Astrocyte (in vitro differentiated cells and primary cell): ENCODE measurements around the gene CNMD. TPM values are rescaled to one million over a fixed set of nuclear protein-coding genes. Genes with fewer than 3 reads are reported as not detected.
A peak's percentile ranks its signal among the peaks of the same experiment; 100 is the strongest.

Experiments used
- DNase-seq: peaks from one replicate; pipeline ENCODE4 v3.0.0-alpha.2; 2010; ENCODE audit warnings: low read depth
- FAIRE-seq: peaks from 2 replicates; lab custom pipeline; 2011; peaks lifted over from hg19 to GRCh38; lab: Jason Lieb, UNC
- H2AFZ ChIP-seq: 2 replicates; pipeline ENCODE4 v1.6.0; 2012; ENCODE audit warnings: low read depth, low read length, inconsistent platforms
- H3K27ac ChIP-seq: 2 replicates; pipeline ENCODE4 v1.5.1; 2011; ENCODE audit warnings: low read depth, low read length, inconsistent platforms
- H3K27me3 ChIP-seq: 2 replicates; pipeline ENCODE4 v1.6.0; 2011; ENCODE audit warnings: low read length, inconsistent platforms; ENCODE audit not compliant: insufficient read depth
- H3K36me3 ChIP-seq: 2 replicates; pipeline ENCODE4 v1.5.1; 2011; ENCODE audit warnings: low read length, inconsistent platforms; ENCODE audit not compliant: insufficient read depth
- H3K4me1 ChIP-seq: 2 replicates; pipeline ENCODE4 v1.5.1; 2011; ENCODE audit warnings: low read length, inconsistent platforms; ENCODE audit not compliant: insufficient read depth
- H3K4me2 ChIP-seq: 2 replicates; pipeline ENCODE4 v1.6.0; 2012; ENCODE audit warnings: low read length, inconsistent platforms
- H3K4me3 ChIP-seq: 2 replicates; pipeline ENCODE4 v1.5.1; 2011; ENCODE audit warnings: low read depth, mild to moderate bottlenecking, low read length, inconsistent platforms; ENCODE audit not compliant: insufficient read depth
- H3K79me2 ChIP-seq: 2 replicates; pipeline ENCODE4 v1.6.0; 2012; ENCODE audit warnings: mild to moderate bottlenecking, low read length, inconsistent platforms; ENCODE audit not compliant: insufficient read depth
- H3K9ac ChIP-seq: 2 replicates; pipeline ENCODE4 v1.6.0; 2012; ENCODE audit warnings: mild to moderate bottlenecking, low read length, inconsistent platforms
- H3K9me3 ChIP-seq: 2 replicates; pipeline ENCODE4 v1.5.1; 2012; ENCODE audit warnings: low read depth, mild to moderate bottlenecking, low read length, inconsistent platforms; ENCODE audit not compliant: insufficient read depth
- H4K20me1 ChIP-seq: 2 replicates; pipeline ENCODE4 v1.6.0; 2012; ENCODE audit warnings: low read length, inconsistent platforms; ENCODE audit not compliant: insufficient read depth
- H3K27ac Mint-ChIP-seq: one replicate; pipeline ENCODE4 v1.8.0; 2021; ENCODE audit warnings: mild to moderate bottlenecking, mixed read lengths; ENCODE audit not compliant: unreplicated experiment
- H3K27me3 Mint-ChIP-seq: one replicate; pipeline ENCODE4 v1.8.0; 2021; ENCODE audit warnings: low read depth, mixed read lengths; ENCODE audit not compliant: unreplicated experiment
- H3K36me3 Mint-ChIP-seq: one replicate; pipeline ENCODE4 v1.8.0; 2021; ENCODE audit warnings: low read depth, mixed read lengths; ENCODE audit not compliant: unreplicated experiment
- H3K4me1 Mint-ChIP-seq: one replicate; pipeline ENCODE4 v1.8.0; 2021; ENCODE audit warnings: low read depth, mixed read lengths; ENCODE audit not compliant: unreplicated experiment
- H3K4me3 Mint-ChIP-seq: one replicate; pipeline ENCODE4 v1.8.0; 2021; ENCODE audit warnings: mild to moderate bottlenecking, moderate library complexity, mixed read lengths; ENCODE audit not compliant: unreplicated experiment
- H3K9me3 Mint-ChIP-seq: one replicate; pipeline ENCODE4 v1.8.0; 2021; ENCODE audit warnings: mild to moderate bottlenecking, mixed read lengths; ENCODE audit not compliant: unreplicated experiment
- EZH2 ChIP-seq: IDR thresholded peaks from 2 replicates; pipeline ENCODE4 v1.6.1; 2012; ENCODE audit warnings: mild to moderate bottlenecking, low read length, inconsistent platforms; ENCODE audit not compliant: insufficient read depth
- total RNA-seq: library from RNA; stranded (reverse); gene quantifications from 2 replicates; pipeline ENCODE4 v1.2.1, GENCODE V29; 2021
- TF ChIP-seq, protein P1 (sequence below): IDR thresholded peaks from 2 replicates; pipeline ENCODE4 v1.5.1; 2011; ENCODE audit warnings: low read depth, mild to moderate bottlenecking, inconsistent platforms, low read length, moderate library complexity; ENCODE audit not compliant: insufficient read depth

The CNMD gene
- total RNA-seq, 1 donor from 2014 or later, result not detected

DNA sequence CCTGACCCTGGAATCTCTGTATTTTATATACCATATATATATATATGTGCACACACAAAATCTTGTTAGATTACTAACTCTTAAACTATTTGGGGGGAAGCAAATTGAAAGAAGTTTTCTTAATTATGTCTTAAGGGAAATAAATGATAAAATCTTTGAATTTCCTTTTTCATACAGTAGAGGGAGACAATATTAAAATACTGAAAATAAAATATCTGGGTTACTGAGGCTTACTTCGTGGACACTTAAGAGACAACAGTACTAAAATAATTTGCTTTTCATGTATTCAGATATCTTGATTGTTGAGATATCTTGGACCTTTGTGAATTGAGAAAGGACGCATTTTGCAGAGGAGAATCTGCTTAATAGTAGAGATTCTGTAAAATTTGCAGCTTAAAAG lies 69.9 kb downstream of the CNMD start:
- peaks cover 19% of the 10 kb centered on the region for H4K20me1 ChIP-seq
- H3K27ac Mint-ChIP-seq, result no peak overlapping the region
- H3K9ac ChIP-seq, result no peak overlapping the region
- no peaks in the 10 kb centered on the region for H3K9me3 Mint-ChIP-seq
- no peak for DNase-seq
- H3K4me1 ChIP-seq, result no peaks in the 10 kb centered on the region
- peaks cover 12% of the 10 kb centered on the region for H3K79me2 ChIP-seq
- no peak overlapping the region for H3K4me3 ChIP-seq
- no peak overlapping the region for H3K27ac ChIP-seq
- H2AFZ ChIP-seq, result no peak overlapping the region
- no peaks in the 10 kb centered on the region for H3K4me1 Mint-ChIP-seq
- peaks cover 21% of the 10 kb centered on the region for H3K36me3 ChIP-seq
- no peak overlapping the region for H3K4me3 Mint-ChIP-seq
- no peak for TF ChIP-seq EZH2
- TF ChIP-seq, protein P1, sequence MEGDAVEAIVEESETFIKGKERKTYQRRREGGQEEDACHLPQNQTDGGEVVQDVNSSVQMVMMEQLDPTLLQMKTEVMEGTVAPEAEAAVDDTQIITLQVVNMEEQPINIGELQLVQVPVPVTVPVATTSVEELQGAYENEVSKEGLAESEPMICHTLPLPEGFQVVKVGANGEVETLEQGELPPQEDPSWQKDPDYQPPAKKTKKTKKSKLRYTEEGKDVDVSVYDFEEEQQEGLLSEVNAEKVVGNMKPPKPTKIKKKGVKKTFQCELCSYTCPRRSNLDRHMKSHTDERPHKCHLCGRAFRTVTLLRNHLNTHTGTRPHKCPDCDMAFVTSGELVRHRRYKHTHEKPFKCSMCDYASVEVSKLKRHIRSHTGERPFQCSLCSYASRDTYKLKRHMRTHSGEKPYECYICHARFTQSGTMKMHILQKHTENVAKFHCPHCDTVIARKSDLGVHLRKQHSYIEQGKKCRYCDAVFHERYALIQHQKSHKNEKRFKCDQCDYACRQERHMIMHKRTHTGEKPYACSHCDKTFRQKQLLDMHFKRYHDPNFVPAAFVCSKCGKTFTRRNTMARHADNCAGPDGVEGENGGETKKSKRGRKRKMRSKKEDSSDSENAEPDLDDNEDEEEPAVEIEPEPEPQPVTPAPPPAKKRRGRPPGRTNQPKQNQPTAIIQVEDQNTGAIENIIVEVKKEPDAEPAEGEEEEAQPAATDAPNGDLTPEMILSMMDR, result no peak
- H3K36me3 Mint-ChIP-seq, result peaks cover 3% of the 10 kb centered on the region
- no peaks in the 10 kb centered on the region for H3K27me3 ChIP-seq
- no peak for FAIRE-seq
- H3K27me3 Mint-ChIP-seq, result no peaks in the 10 kb centered on the region
- H3K4me2 ChIP-seq, result no peak overlapping the region
- H3K9me3 ChIP-seq, result no peaks in the 10 kb centered on the region

DNA sequence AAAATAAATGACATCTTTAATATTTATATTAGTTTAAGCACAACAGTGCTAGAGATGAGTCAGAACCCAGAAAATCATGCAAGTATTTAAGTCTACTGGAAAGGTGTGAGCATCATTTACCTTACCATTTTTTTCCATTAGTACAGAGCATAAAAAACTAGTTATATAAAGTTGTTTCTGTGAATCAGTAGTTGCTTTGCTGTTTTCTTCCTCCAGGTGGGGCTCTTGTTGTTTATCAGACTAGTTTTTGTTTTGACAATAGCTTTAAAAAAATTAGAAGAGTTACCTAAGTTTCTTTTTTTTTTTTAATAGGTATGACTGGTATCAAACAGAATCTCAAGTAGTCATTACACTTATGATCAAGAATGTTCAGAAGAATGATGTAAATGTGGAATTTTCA lies 74.3 kb downstream of the CNMD start:
- no peak overlapping the region for H3K4me3 Mint-ChIP-seq
- Histone ChIP-seq H3K27ac (no peak overlapping the region), H2AFZ (no peak overlapping the region), H3K4me3 (no peak overlapping the region), H3K9me3 (no peaks in the 10 kb centered on the region), H3K4me1 (no peaks in the 10 kb centered on the region), H3K79me2 (no peaks in the 10 kb centered on the region), H3K36me3 (peaks cover 38% of the 10 kb centered on the region), H3K27me3 (no peaks in the 10 kb centered on the region), H3K9ac (no peak overlapping the region), H3K4me2 (no peak overlapping the region), H4K20me1 (peaks cover 3% of the 10 kb centered on the region)
- FAIRE-seq (no peak), DNase-seq (no peak)
- H3K9me3 Mint-ChIP-seq, result no peaks in the 10 kb centered on the region
- H3K36me3 Mint-ChIP-seq, result no peaks in the 10 kb centered on the region
- H3K27me3 Mint-ChIP-seq, result no peaks in the 10 kb centered on the region
- H3K27ac Mint-ChIP-seq, result no peak overlapping the region
- no peak for TF ChIP-seq EZH2
- TF ChIP-seq, protein P1, result peak; percentile 40
- H3K4me1 Mint-ChIP-seq, result no peaks in the 10 kb centered on the region

DNA sequence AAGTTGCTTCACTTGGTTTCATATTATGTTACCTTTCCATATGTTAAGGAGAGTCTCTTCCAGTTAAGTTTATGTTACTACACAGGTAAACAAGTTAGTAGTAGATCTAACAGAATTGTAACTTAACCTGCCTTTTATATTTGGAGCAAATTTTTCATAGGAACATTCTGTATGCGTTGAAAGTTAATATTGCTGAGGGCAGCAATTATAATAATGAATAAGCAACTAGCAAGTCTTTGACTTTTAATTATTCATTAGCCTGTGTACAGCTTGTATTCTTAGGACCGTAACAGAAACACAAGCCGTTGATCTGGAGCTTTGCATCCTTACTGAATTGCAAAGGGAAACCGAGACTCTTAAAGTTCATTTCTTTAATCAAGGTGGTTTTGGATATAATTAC lies 75.3 kb downstream of the CNMD start:
- Histone ChIP-seq H3K9me3 (no peaks in the 10 kb centered on the region), H3K4me1 (no peaks in the 10 kb centered on the region), H3K4me2 (no peak overlapping the region), H3K36me3 (peaks cover 42% of the 10 kb centered on the region), H2AFZ (no peak overlapping the region), H3K79me2 (peaks cover 3% of the 10 kb centered on the region), H4K20me1 (peaks cover 1% of the 10 kb centered on the region), H3K27me3 (no peaks in the 10 kb centered on the region), H3K27ac (no peak overlapping the region), H3K9ac (no peak overlapping the region), H3K4me3 (no peak overlapping the region)
- no peak overlapping the region for H3K27ac Mint-ChIP-seq
- no peak for FAIRE-seq
- no peaks in the 10 kb centered on the region for H3K27me3 Mint-ChIP-seq
- H3K4me1 Mint-ChIP-seq, result peaks cover 2% of the 10 kb centered on the region
- H3K4me3 Mint-ChIP-seq, result no peak overlapping the region
- TF ChIP-seq, protein P1, result no peak
- TF ChIP-seq EZH2, result no peak
- H3K9me3 Mint-ChIP-seq, result no peaks in the 10 kb centered on the region
- H3K36me3 Mint-ChIP-seq, result peaks cover 2% of the 10 kb centered on the region
- DNase-seq, result no peak
